Caco-2 (cell line): ENCODE results near the gene OR2Y1. TPM values are rescaled to one million over a fixed set of nuclear protein-coding genes. Genes with fewer than 3 reads are reported as not detected.
"Not testable (repeated sequence)": the region's sequence is repeated elsewhere in the genome, so short reads cannot be mapped to it uniquely, and the experiment has no call there.

Experiments
- Bru-seq: library from RNA; stranded (reverse); fragments of 400-500 nt; gene quantifications from one replicate; lab custom pipeline; 2021; lab: Mats Ljungman, UMichigan
- BruChase-seq, 2 experiments: library from RNA; stranded (reverse); fragments of 400-500 nt; gene quantifications; one replicate each; lab custom pipeline; 2021; lab: Mats Ljungman, UMichigan
- BruUV-seq: library from RNA; stranded (reverse); fragments of 400-500 nt; replicated peaks from 2 replicates; lab custom pipeline; 2021; lab: Mats Ljungman, UMichigan
- CTCF ChIA-PET: fragments of 300-600 bp; sonication (Branson Sonifier 250); formaldehyde crosslinking; loops from one replicate; lab custom pipeline; 2022; ENCODE audit warnings: antibody characterized with exemption; lab: Charles Lee
- POLR2A ChIA-PET: fragments of 300-600 bp; sonication (Branson Sonifier 250); formaldehyde crosslinking; loops from one replicate; lab custom pipeline; 2022; ENCODE audit warnings: antibody characterized with exemption; lab: Charles Lee
- DNase-seq, 2 experiments: peaks; one replicate each; pipeline versions ENCODE4 v3.0.0 to v3.0.0-alpha.2; 2020 to 2022
- H3K27me3 ChIP-seq: replicated peaks from 2 replicates; pipeline ENCODE4 v1.6.0; 2011; ENCODE audit warnings: low read length; ENCODE audit not compliant: control insufficient read depth, insufficient read depth
- H3K36me3 ChIP-seq: 2 replicates; pipeline ENCODE4 v1.5.1; 2011; ENCODE audit warnings: low read length; ENCODE audit not compliant: control insufficient read depth, insufficient read depth
- H3K4me1 ChIP-seq: fragments of 250-450 bp; sonication (Bioruptor Pico); 2 replicates; pipeline ENCODE4 v1.5.1; 2020; ENCODE audit warnings: mild to moderate bottlenecking
- H3K4me3 ChIP-seq: 2 replicates; pipeline ENCODE4 v1.5.1; 2011; ENCODE audit warnings: low read depth, mild to moderate bottlenecking, control low read depth, low read length
- H3K9me3 ChIP-seq: fragments of 250-450 bp; sonication (Bioruptor Pico); 2 replicates; pipeline ENCODE4 v1.5.1; 2020; ENCODE audit warnings: mild to moderate bottlenecking, moderate library complexity
- H3K27ac Mint-ChIP-seq: one replicate; pipeline ENCODE4 v1.8.0; 2022; ENCODE audit warnings: mixed read lengths; ENCODE audit not compliant: unreplicated experiment
- H3K27me3 Mint-ChIP-seq: one replicate; pipeline ENCODE4 v1.8.0; 2022; ENCODE audit warnings: mixed read lengths; ENCODE audit not compliant: insufficient read depth, unreplicated experiment
- H3K36me3 Mint-ChIP-seq: one replicate; pipeline ENCODE4 v1.8.0; 2022; ENCODE audit warnings: mild to moderate bottlenecking, mixed read lengths; ENCODE audit not compliant: insufficient read depth, unreplicated experiment
- H3K4me1 Mint-ChIP-seq: one replicate; pipeline ENCODE4 v1.8.0; 2022; ENCODE audit warnings: low read depth, mixed read lengths; ENCODE audit not compliant: unreplicated experiment
- H3K4me3 Mint-ChIP-seq: one replicate; pipeline ENCODE4 v1.8.0; 2022; ENCODE audit warnings: mild to moderate bottlenecking, moderate library complexity, mixed read lengths; ENCODE audit not compliant: unreplicated experiment
- H3K9me3 Mint-ChIP-seq: one replicate; pipeline ENCODE4 v1.8.0; 2022; ENCODE audit warnings: mixed read lengths; ENCODE audit not compliant: unreplicated experiment
- intact Hi-C: fragments of 100-400 bp; cut with micrococcal nuclease; formaldehyde crosslinking; loops from one replicate; pipeline ENCODE4 v1.10.0; 2022; ENCODE audit not compliant: unreplicated experiment
- long read RNA-seq: library from polyadenylated mRNA; stranded (forward); transcript quantifications from one replicate; pipeline ENCODE4 v2.0.0, GENCODE V29; 2022
- total RNA-seq: library from RNA; stranded (reverse); gene quantifications from 2 replicates; pipeline ENCODE4 v1.2.3, GENCODE V29; 2022
- TF ChIP-seq, protein P1 (sequence below), 2 experiments: fragments of 200-600 bp in 1 of 2; IDR thresholded peaks; 1 replicate in 1 of 2; 2 replicates in 1 of 2; pipeline versions ENCODE4 v1.5.1 to v1.8.0; 2011 to 2022; ENCODE audit warnings: antibody characterized with exemption in 1 of 2, control low read depth in 1 of 2, inconsistent platforms in 1 of 2, low read depth in 1 of 2, low read length in 1 of 2, mild to moderate bottlenecking in 1 of 2, moderate library complexity in 1 of 2; ENCODE audit not compliant: insufficient read depth in 1 of 2, severe bottlenecking in 1 of 2, unreplicated experiment in 1 of 2

OR2Y1 gene, protein sequence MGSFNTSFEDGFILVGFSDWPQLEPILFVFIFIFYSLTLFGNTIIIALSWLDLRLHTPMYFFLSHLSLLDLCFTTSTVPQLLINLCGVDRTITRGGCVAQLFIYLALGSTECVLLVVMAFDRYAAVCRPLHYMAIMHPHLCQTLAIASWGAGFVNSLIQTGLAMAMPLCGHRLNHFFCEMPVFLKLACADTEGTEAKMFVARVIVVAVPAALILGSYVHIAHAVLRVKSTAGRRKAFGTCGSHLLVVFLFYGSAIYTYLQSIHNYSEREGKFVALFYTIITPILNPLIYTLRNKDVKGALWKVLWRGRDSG
- total RNA-seq (not detected in 2 replicates), Bru-seq, nascent RNA (not detected), BruChase-seq, experiment 1, labeled RNA remaining after a 2-hour chase (not detected), BruChase-seq, experiment 2, labeled RNA remaining after a 6-hour chase (percentile 12 among the genes with signal in this experiment)
- long read RNA-seq, result 0 reads

DNA sequence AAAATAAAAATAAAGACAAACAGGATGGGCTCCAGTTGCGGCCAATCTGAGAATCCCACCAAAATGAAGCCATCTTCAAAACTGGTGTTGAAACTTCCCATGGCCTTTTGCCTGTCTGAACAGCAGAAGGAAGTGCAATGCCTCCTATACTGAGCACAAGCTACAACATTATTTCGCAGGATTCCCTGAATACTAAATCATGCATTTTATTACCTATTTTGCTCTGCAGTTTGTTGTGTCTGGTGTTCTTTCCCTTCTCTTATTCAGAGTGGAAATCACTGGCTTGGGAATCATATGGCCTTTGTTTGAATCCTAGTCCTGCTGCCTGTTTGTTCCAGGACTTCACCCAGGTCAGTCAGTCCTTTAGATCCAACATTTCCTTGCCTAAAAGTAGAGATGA lies at the start of gene OR2Y1:
Gene OR2Y1, minus strand, starts transcription at position 101 of the 400 bp plus-strand sequence. Its CDS starts 0 bp downstream, at position 101.
- BruUV-seq, result no TSS peak
- H3K4me3 ChIP-seq, result no peak within 1 kb of the TSS
- H3K4me3 Mint-ChIP-seq, result no peak within 1 kb of the TSS
- POLR2A ChIA-PET, result no interaction called here
- no peak within 1 kb of the TSS for H3K27ac Mint-ChIP-seq
- no peaks in the 10 kb centered on the region for H3K36me3 ChIP-seq
- H3K27me3 ChIP-seq, result no peaks in the 10 kb centered on the region
- H3K36me3 Mint-ChIP-seq, result no peaks in the 10 kb centered on the region
- peaks cover 7% of the 10 kb centered on the region; the same call in 1 of the 2 replicates for H3K4me1 ChIP-seq
- H3K4me1 Mint-ChIP-seq, result peaks cover 6% of the 10 kb centered on the region
- TF ChIP-seq, protein P1, sequence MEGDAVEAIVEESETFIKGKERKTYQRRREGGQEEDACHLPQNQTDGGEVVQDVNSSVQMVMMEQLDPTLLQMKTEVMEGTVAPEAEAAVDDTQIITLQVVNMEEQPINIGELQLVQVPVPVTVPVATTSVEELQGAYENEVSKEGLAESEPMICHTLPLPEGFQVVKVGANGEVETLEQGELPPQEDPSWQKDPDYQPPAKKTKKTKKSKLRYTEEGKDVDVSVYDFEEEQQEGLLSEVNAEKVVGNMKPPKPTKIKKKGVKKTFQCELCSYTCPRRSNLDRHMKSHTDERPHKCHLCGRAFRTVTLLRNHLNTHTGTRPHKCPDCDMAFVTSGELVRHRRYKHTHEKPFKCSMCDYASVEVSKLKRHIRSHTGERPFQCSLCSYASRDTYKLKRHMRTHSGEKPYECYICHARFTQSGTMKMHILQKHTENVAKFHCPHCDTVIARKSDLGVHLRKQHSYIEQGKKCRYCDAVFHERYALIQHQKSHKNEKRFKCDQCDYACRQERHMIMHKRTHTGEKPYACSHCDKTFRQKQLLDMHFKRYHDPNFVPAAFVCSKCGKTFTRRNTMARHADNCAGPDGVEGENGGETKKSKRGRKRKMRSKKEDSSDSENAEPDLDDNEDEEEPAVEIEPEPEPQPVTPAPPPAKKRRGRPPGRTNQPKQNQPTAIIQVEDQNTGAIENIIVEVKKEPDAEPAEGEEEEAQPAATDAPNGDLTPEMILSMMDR (IDR thresholded peaks at IDR 0.05; ENCODE audit: insufficient read depth in 1 of 2, low read depth in 1 of 2, low read length in 1 of 2, severe bottlenecking in 1 of 2, unreplicated experiment in 1 of 2), result no peak
- intact Hi-C loops, result no loop called here
- H3K9me3 ChIP-seq, result peaks cover 3% of the 10 kb centered on the region; the same call in 1 of the 2 replicates
- peaks cover 11% of the 10 kb centered on the region for H3K27me3 Mint-ChIP-seq
- DNase-seq, result no peak
- CTCF ChIA-PET, result no interaction called here
- H3K9me3 Mint-ChIP-seq, result no peaks in the 10 kb centered on the region

DNA sequence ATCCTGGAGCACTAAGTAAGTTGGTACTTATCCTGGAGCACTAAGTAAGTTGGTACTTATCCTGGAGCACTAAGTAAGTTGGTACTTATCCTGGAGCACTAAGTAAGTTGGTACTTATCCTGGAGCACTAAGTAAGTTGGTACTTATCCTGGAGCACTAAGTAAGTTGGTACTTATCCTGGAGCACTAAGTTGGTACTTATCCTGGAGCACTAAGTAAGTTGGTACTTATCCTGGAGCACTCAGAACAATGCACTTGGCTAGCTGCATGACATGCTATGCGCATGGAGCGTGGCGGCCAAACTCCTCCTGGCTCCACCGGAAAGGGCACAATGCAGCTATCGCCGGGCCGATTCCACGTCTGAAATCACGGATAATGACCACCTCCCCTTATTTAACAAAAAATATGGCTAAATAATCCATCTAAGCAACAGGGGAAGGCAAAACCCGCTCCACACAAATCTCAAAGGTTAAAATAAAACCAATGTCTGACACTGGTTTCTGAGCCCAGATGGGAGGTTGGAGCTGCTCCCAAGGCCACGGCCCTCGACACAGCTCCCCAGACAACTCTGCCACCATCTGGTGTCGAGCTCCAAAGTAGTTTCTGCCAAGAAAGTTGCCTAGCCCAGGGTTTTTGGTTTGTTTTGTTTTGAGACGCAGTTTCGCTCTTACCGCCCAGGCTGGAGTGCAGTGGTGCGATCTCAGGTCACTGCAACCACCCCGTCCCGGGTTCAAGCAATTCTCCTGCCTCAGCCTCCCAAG lies 49.0 kb upstream of the OR2Y1 start:
- H3K9me3 Mint-ChIP-seq, H3K9me3 ChIP-seq, BruUV-seq, H3K4me3 Mint-ChIP-seq, H3K27me3 Mint-ChIP-seq, H3K4me3 ChIP-seq, CTCF ChIA-PET, DNase-seq, H3K27me3 ChIP-seq: not testable (repeated sequence)
- POLR2A ChIA-PET, result interaction anchor here (0.7 kb wide), 1 partner anchor 22 kb away, joined by 8 read pairs; no protein-coding TSS in a partner anchor
- intact Hi-C loops, result loop anchor here (5.0 to 10.0 kb wide), 2 partner anchors 253 to 366 kb away; partner anchors contain the start of gene BTNL9
- Mint-ChIP-seq H3K27ac (peak overlapping the region; percentile 30), H3K36me3 (peaks cover 65% of the 10 kb centered on the region), H3K4me1 (peaks cover 20% of the 10 kb centered on the region)
- Histone ChIP-seq H3K36me3 (peaks cover 11% of the 10 kb centered on the region), H3K4me1 (peaks cover 24% of the 10 kb centered on the region)

DNA sequence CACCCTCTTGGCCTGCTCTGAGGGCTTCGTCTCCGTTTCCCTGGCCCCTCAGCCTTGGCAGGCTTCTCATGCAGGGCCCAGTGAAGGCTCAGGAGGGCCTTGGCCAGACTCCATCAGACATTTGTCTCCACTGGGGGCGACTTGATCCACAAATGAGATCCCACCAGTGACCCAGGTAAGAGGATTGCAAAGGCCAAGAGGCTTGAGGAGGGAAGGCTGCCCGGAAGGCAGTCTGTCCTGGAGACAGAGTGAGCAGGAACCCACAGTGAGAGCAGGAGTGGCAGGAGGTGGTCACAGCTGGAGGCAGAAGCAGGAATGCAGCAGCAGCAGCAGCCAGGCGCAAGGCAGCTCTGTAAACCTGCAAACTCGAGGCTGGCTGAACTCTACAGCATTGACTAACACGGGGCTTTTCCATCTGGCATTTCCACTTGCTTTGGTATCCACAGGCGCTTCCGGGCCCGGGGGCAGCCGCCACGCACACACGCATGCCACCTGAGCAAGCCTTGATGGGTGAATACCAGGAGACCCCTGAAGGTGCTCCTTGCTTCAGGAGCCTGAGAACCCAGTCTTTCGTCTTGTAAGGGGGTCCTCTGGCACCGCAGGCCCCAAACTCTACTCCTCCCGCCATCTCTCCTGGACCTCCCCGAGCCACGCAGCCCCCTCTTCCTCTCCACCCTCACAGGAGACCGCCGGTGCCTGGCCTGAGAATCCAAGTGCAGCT lies 48.0 kb upstream of the OR2Y1 start:
- CTCF ChIA-PET, result interaction anchor here (0.6 kb wide), 1 partner anchor 11 kb away, joined by 3 read pairs; no protein-coding TSS in a partner anchor
- TF ChIP-seq, protein P1 (IDR thresholded peaks at IDR 0.05; ENCODE audit: insufficient read depth in 1 of 2, low read depth in 1 of 2, low read length in 1 of 2, severe bottlenecking in 1 of 2, unreplicated experiment in 1 of 2), result no peak
- peaks cover 11% of the 10 kb centered on the region for H3K36me3 ChIP-seq
- intact Hi-C loops, result loop anchor here (5.0 to 10.0 kb wide), 2 partner anchors 254 to 367 kb away; partner anchors contain the start of gene BTNL9
- no peaks in the 10 kb centered on the region for H3K9me3 ChIP-seq
- H3K27me3 Mint-ChIP-seq, result no peaks in the 10 kb centered on the region
- no TSS peak for BruUV-seq
- peak overlapping the region; percentile 30 for H3K27ac Mint-ChIP-seq
- no peaks in the 10 kb centered on the region for H3K27me3 ChIP-seq
- POLR2A ChIA-PET, result no interaction called here
- no peaks in the 10 kb centered on the region for H3K9me3 Mint-ChIP-seq
- H3K4me1 ChIP-seq, result peaks cover 24% of the 10 kb centered on the region
- H3K36me3 Mint-ChIP-seq, result peaks cover 59% of the 10 kb centered on the region
- no peak overlapping the region for H3K4me3 ChIP-seq
- no peak for DNase-seq
- H3K4me3 Mint-ChIP-seq, result no peak overlapping the region
- H3K4me1 Mint-ChIP-seq, result peaks cover 20% of the 10 kb centered on the region
